ENCODE results near the gene TP53BP2.
"Not testable (repeated sequence)": the region's sequence is repeated elsewhere in the genome, so short reads cannot be mapped to it uniquely, and the experiment has no call there.

TP53BP2 gene, protein sequence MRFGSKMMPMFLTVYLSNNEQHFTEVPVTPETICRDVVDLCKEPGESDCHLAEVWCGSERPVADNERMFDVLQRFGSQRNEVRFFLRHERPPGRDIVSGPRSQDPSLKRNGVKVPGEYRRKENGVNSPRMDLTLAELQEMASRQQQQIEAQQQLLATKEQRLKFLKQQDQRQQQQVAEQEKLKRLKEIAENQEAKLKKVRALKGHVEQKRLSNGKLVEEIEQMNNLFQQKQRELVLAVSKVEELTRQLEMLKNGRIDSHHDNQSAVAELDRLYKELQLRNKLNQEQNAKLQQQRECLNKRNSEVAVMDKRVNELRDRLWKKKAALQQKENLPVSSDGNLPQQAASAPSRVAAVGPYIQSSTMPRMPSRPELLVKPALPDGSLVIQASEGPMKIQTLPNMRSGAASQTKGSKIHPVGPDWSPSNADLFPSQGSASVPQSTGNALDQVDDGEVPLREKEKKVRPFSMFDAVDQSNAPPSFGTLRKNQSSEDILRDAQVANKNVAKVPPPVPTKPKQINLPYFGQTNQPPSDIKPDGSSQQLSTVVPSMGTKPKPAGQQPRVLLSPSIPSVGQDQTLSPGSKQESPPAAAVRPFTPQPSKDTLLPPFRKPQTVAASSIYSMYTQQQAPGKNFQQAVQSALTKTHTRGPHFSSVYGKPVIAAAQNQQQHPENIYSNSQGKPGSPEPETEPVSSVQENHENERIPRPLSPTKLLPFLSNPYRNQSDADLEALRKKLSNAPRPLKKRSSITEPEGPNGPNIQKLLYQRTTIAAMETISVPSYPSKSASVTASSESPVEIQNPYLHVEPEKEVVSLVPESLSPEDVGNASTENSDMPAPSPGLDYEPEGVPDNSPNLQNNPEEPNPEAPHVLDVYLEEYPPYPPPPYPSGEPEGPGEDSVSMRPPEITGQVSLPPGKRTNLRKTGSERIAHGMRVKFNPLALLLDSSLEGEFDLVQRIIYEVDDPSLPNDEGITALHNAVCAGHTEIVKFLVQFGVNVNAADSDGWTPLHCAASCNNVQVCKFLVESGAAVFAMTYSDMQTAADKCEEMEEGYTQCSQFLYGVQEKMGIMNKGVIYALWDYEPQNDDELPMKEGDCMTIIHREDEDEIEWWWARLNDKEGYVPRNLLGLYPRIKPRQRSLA

DNA sequence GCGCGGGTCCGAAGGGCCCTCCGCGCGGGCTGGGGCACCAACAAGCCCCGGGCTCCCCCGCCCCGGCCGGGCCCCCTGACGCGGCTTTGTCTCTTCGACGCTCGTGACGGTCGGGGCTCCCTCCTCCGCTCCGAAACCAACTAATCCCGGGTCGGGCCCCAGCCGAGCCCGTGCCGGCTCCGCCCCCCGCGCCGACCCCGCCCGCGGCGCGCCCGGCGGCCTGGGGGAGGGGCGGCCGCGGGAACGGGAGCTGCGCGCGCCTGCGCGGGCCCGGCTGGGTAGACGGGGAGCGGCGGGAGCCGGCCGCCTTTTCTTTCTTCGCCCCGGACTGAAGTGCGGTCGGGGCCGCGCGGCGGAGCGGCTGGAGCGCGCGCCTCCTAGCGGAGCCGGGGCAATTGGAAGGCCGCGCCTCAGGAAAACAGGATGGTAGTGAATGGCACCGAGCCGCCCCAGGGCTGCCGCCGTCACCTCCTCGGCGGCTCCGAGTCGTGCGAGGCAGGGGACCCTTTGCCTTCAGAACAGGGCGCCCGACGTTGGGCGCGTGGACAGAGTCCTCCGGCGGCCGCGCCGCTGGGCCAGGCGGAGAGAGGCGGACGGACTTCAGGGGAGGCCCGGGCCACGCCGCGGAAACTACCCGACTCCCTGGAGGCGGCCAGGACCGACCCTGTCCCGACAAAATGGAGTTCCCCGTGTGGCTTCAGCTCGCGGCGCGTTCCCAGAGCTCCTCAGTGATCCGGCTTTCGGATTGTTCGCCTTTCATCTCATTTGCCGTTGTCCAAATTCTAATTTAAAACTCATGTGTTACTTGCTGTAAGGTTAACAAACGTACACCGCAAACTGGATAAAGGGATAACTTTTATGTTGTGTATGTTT is at the start of gene TP53BP2:
TSS of gene TP53BP2 (minus strand) at position 138 of the 873 bp plus-strand sequence. CDS start 267 bp downstream, outside the sequence.
- peak; percentile 92 for DNase-seq (ENCODE audit: low read depth)
- peak within 1 kb of the TSS; percentile 56 for H3K4me3 ChIP-seq (ENCODE audit: low read length)
- TF ChIP-seq, protein P1, sequence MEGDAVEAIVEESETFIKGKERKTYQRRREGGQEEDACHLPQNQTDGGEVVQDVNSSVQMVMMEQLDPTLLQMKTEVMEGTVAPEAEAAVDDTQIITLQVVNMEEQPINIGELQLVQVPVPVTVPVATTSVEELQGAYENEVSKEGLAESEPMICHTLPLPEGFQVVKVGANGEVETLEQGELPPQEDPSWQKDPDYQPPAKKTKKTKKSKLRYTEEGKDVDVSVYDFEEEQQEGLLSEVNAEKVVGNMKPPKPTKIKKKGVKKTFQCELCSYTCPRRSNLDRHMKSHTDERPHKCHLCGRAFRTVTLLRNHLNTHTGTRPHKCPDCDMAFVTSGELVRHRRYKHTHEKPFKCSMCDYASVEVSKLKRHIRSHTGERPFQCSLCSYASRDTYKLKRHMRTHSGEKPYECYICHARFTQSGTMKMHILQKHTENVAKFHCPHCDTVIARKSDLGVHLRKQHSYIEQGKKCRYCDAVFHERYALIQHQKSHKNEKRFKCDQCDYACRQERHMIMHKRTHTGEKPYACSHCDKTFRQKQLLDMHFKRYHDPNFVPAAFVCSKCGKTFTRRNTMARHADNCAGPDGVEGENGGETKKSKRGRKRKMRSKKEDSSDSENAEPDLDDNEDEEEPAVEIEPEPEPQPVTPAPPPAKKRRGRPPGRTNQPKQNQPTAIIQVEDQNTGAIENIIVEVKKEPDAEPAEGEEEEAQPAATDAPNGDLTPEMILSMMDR (IDR thresholded peaks at IDR 0.05; ENCODE audit: insufficient read depth, low read depth, low read length, missing control alignments), result peak; percentile 51

DNA sequence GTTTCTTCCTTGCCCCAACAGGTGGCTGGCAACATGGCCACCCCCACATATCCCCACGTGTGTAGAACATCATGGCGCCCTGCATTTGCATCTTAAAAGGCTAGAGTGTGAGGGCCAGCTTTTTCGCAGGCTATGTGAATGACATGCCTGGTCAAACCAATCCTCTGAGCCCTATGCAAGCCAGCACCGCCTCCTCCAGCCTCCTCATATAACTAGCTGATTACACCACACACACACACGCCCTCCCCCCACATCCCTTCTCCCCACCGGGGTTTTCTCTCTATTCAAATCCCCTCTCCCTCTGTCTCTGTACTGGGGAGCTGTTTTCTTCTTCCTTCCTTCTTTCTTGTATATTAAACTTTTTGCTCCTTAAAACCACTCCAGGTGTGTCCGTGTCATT is 44.7 kb upstream of the TP53BP2 start:
- DNase-seq (ENCODE audit: low read depth); H3K4me3 ChIP-seq (ENCODE audit: low read length): not testable (repeated sequence)

DNA sequence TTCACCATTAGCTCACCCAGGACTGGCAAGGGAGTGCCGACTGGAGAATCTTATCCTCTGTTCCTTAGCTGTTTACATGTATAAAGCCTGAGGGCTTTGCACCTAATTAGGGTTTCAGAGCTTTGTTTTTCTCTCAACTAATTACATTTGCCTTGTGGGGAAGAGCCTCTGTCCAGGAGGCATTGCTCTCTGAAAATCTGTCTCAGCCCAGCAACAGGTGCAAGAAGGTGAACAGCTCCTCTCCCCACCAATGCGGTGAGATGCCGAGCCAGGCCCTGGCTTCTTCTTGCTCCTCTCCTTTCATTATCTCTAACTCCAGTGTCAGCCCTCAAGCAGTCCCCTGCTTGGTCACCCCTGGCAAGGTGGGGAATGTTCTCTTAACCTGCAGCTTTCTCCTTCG is 43.6 kb upstream of the TP53BP2 start:
- DNase-seq (ENCODE audit: low read depth); H3K4me3 ChIP-seq (ENCODE audit: low read length): not testable (repeated sequence)

DNA sequence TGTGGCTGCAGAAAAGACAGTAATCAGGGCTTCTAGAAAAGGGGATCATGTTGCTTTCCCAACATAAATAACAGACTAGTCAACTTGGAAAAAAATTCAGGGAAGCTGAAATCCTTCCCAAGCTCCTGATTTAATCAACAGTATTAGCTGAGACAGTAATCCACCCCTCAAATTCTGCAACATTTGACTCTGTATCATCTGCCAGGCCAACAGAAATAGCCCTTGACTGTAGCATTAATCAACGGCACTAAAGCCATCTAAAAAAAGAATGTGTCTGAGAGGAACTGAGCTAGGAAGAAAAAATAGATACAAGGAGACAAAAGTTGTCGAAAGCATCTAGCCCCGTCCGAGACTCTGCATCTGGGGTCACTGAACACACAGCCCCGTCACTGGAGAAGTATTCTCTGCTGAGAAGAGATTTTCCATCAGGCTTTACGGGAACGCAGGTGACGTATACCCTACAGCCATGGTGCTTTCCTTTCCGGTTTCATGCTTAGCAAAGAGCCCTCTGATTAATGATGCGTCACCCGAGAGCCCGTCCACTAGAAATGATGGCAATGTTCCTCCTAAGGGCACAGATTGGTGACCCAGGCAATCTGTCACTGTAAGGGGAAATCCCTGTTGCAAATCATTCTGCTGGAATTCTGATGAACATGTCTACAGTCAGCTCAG is 42.1 kb upstream of the TP53BP2 start:
- no peak overlapping the region for H3K4me3 ChIP-seq (ENCODE audit: low read length)
- peak; percentile 100 for DNase-seq (ENCODE audit: low read depth)
- TF ChIP-seq, protein P1 (IDR thresholded peaks at IDR 0.05; ENCODE audit: insufficient read depth, low read depth, low read length, missing control alignments), result no peak

DNA sequence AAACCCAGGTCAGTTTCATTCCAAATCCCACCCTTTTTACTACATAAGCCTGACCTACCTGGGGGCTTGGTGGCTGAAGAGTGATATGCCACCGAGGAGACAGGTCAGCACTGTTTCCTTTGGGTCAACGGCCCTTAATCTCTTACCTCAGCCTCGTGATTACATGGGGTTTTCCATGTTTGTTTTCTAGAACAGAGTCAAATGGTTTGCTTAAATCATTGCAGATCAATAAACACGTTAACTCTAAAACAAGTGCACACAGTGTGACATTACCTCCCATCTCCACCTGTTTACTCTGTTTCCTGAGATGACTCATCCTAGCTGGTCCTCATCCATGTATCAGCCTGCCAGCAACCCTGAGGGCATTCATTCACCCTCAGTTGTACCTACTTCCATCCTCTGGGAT is 40.8 kb upstream of the TP53BP2 start:
- TF ChIP-seq, protein P1 (IDR thresholded peaks at IDR 0.05; ENCODE audit: insufficient read depth, low read depth, low read length, missing control alignments), result no peak
- no peak overlapping the region for H3K4me3 ChIP-seq (ENCODE audit: low read length)
- peak; percentile 76 for DNase-seq (ENCODE audit: low read depth)

DNA sequence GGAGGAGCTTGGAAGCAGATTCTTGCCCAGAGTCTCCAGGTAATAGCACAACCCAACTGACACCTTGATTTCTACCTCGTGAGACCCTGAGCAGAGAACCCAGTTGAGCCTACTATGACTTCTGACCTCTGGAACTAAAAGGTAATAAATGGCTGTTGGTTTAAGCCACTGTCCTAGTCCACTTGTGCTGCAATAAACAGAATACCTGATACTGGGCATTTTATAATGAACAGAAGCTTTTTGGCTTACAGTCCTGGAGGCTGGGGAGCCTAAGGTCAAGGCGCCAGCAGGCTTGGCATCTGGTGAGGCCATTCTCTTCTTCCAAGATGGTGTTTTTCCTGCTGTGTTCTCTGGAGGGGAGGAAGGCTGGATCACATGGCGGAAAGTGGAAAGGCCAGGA is 39.9 kb upstream of the TP53BP2 start:
- TF ChIP-seq, protein P1 (IDR thresholded peaks at IDR 0.05; ENCODE audit: insufficient read depth, low read depth, low read length, missing control alignments), result no peak
- H3K4me3 ChIP-seq (ENCODE audit: low read length), result no peak overlapping the region
- DNase-seq (ENCODE audit: low read depth), result no peak
